BLaER1 treated with 17β-estradiol and CSF1 and Interleukin-3, amounts not matched to agents 10 nM and 100 nM (cell line): ENCODE measurements around the gene SP7.

Source experiments
- H3K27ac ChIP-seq, 11 experiments: shearing (Covaris generic); formaldehyde crosslinking; 2 replicates each; pipeline ENCODE4 v1.8.1; 2022
- H3K27me3 ChIP-seq, 11 experiments: shearing (Covaris generic); formaldehyde crosslinking; 2 replicates each; pipeline ENCODE4 v1.8.1; 2022
- H3K36me3 ChIP-seq, 11 experiments: shearing (Covaris generic); formaldehyde crosslinking; 2 replicates each; pipeline ENCODE4 v1.8.1; 2022
- H3K4me1 ChIP-seq, 10 experiments: shearing (Covaris generic); formaldehyde crosslinking; 2 replicates each; pipeline ENCODE4 v1.8.1; 2022
- H3K4me2 ChIP-seq, 11 experiments: shearing (Covaris generic); formaldehyde crosslinking; 2 replicates each; pipeline ENCODE4 v1.8.1; 2022
- H3K4me3 ChIP-seq, 10 experiments: shearing (Covaris generic); formaldehyde crosslinking; 2 replicates each; pipeline ENCODE4 v1.8.1; 2022
- H3K9ac ChIP-seq, 11 experiments: shearing (Covaris generic); formaldehyde crosslinking; 2 replicates each; pipeline ENCODE4 v1.8.1; 2022
- H3K9me3 ChIP-seq, 11 experiments: shearing (Covaris generic); formaldehyde crosslinking; replicated peaks in 1 of 11; 2 replicates each; pipeline ENCODE4 v1.8.1; 2022
- H4K20me1 ChIP-seq, 11 experiments: shearing (Covaris generic); formaldehyde crosslinking; 2 replicates each; pipeline ENCODE4 v1.8.1; 2022
- Cebpa-rat ChIP-seq, 11 experiments: shearing (Covaris generic); IDR thresholded peaks; 2 replicates each; pipeline ENCODE4 v1.8.1; 2022

SP7 gene

DNA sequence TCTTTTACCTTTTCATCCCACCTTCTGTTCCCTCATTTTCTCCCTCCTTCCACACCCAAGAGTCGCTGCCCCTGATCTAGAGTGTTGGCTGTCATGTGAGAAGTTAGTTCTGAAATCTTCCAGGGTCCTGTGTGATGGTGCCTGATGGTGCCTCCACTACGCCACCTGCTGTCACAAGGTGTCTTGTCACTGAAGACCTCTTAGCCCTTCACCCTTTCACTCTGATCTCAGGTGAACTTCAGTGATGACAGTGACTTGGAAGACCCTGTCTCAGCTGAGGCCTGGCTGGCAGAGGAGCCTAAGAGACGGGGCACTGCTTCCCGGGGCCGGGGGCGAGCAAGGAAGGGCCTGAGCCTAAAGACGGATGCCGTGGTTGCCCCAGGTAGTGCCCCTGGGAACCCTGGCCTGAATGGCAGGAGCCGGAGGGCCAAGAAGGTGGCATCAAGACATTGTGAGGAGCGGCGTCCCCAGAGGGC is 48.4 kb downstream of the SP7 start:
- Histone ChIP-seq H3K4me1 (peaks cover 0 to 21% (median 4%) of the 10 kb centered on the region in 10 experiments; a peak in 9 of 20 replicates), H3K9ac (peak overlapping the region in 4 of 11 experiments; percentile 13 to 57 (median 38); a peak in 4 of 22 replicates), H3K4me2 (peak overlapping the region in 2 of 11 experiments; percentile 45 to 56; a peak in 5 of 22 replicates), H3K4me3 (no peak overlapping the region), H3K36me3 (peaks cover 45 to 100% (median 94%) of the 10 kb centered on the region in 11 experiments), H3K27ac (peak overlapping the region in 3 of 11 experiments; percentile 4 to 39 (median 11); a peak in 5 of 22 replicates), H4K20me1 (peaks cover 0 to 9% (median 0%) of the 10 kb centered on the region in 11 experiments; a peak in 2 of 22 replicates), H3K27me3 (no peaks in the 10 kb centered on the region), H3K9me3 (no peaks in the 10 kb centered on the region)
- TF ChIP-seq Cebpa-rat (IDR thresholded peaks at IDR 0.05): no peak

DNA sequence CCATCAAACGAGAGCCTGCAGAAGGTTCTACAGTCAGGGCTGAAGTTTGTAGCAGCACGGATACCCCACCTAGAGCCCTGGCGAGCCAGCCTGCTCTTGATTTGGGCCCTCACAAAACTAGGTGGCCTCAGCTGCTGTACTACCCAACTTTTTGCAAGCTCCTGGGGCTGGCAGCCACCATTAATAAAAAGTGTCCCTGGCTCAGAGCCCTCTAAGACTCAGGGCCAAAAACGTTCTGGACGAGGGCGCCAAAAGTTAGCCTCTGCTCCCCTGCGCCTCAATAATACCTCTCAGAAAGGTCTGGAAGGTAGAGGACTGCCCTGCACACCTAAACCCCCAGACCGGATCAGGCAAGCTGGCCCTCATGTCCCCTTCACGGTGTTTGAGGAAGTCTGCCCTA is 49.7 kb downstream of the SP7 start:
- H3K36me3 ChIP-seq: peaks cover 47 to 100% (median 94%) of the 10 kb centered on the region in 11 experiments

DNA sequence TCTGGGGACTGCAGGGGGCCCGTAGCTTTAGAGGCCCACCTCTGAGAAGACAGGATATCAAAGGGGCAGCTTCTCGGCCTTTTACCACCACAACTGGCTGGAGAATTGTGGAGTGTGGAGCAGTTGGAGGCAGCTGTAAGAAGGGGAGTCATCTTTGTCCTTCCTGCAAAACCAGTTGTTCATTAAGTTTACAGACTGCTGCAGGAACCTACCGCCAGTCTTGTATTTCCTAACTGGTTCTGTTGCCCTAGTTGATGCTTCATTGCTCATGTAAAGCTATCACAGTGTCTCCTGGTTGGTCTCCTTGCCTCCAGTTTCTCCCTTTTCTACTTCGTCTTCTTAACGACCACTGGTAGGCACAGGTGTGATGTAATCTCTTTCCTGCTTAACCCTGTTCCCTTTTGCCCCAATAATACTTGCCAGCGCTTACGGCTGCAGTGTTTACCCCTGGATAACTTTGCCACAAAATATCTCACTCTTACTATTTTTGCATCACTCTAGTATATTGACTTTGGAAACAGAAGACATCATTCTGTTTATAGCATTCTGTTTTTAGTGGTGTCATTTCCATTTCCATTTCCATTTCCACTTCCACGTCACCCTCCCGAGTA is 56.2 kb downstream of the SP7 start:
- Histone ChIP-seq H3K27me3 (no peaks in the 10 kb centered on the region), H3K9ac (peak overlapping the region in 3 of 11 experiments; percentile 1 to 23 (median 17); a peak in 1 of 22 replicates), H3K36me3 (peaks cover 44 to 100% (median 98%) of the 10 kb centered on the region in 11 experiments)

More for the DNA sequence above, 49.7 kb downstream of the SP7 start:
- peak overlapping the region in 3 of 11 experiments; percentile 9 to 29 (median 23); a peak in 4 of 22 replicates for H3K9ac ChIP-seq
- H3K4me2 ChIP-seq: peak overlapping the region in 1 of 11 experiments; percentile 2; a peak in 1 of 22 replicates
- peak overlapping the region in 3 of 11 experiments; percentile 4 to 14 (median 7); a peak in 2 of 22 replicates for H3K27ac ChIP-seq
- H4K20me1 ChIP-seq: peaks cover 0 to 12% (median 0%) of the 10 kb centered on the region in 11 experiments; a peak in 2 of 22 replicates
- no peak for TF ChIP-seq Cebpa-rat (IDR thresholded peaks at IDR 0.05)
- no peaks in the 10 kb centered on the region for H3K9me3 ChIP-seq
- H3K4me3 ChIP-seq: no peak overlapping the region
- H3K4me1 ChIP-seq: peaks cover 0 to 21% (median 4%) of the 10 kb centered on the region in 10 experiments; a peak in 9 of 20 replicates
- H3K27me3 ChIP-seq: no peaks in the 10 kb centered on the region

GRCh38 chr12:53279283-53279869 is 56.8 kb downstream of the SP7 start:
- Histone ChIP-seq H3K4me1 (no peaks in the 10 kb centered on the region), H3K9ac (peak overlapping the region in 3 of 11 experiments; percentile 1 to 23 (median 17); a peak in 1 of 22 replicates), H3K27ac (no peak overlapping the region), H3K27me3 (no peaks in the 10 kb centered on the region), H3K9me3 (no peaks in the 10 kb centered on the region), H3K4me3 (no peak overlapping the region), H3K36me3 (peaks cover 41 to 100% (median 98%) of the 10 kb centered on the region in 11 experiments), H4K20me1 (peaks cover 0 to 43% (median 0%) of the 10 kb centered on the region in 11 experiments; a peak in 4 of 22 replicates), H3K4me2 (no peak overlapping the region)
- no peak for TF ChIP-seq Cebpa-rat (IDR thresholded peaks at IDR 0.05)

More for the DNA sequence above, 56.2 kb downstream of the SP7 start:
- Histone ChIP-seq H3K4me3 (no peak overlapping the region), H3K4me2 (no peak overlapping the region), H3K9me3 (no peaks in the 10 kb centered on the region), H4K20me1 (peaks cover 0 to 37% (median 0%) of the 10 kb centered on the region in 11 experiments; a peak in 2 of 22 replicates), H3K27ac (no peak overlapping the region), H3K4me1 (no peaks in the 10 kb centered on the region)
- no peak for TF ChIP-seq Cebpa-rat (IDR thresholded peaks at IDR 0.05)

GRCh38 chr12:53277981-53278380 is 58.2 kb downstream of the SP7 start:
- no peak for TF ChIP-seq Cebpa-rat (IDR thresholded peaks at IDR 0.05)
- H3K4me2 ChIP-seq: no peak overlapping the region
- no peaks in the 10 kb centered on the region for H3K4me1 ChIP-seq
- H4K20me1 ChIP-seq: peaks cover 0 to 50% (median 0%) of the 10 kb centered on the region in 11 experiments; a peak in 4 of 22 replicates
- no peak overlapping the region for H3K27ac ChIP-seq
- no peak overlapping the region for H3K4me3 ChIP-seq
- peaks cover 27 to 100% (median 96%) of the 10 kb centered on the region in 11 experiments for H3K36me3 ChIP-seq
- peak overlapping the region in 2 of 11 experiments; percentile 2 to 19; a peak in 1 of 22 replicates for H3K9ac ChIP-seq
- H3K9me3 ChIP-seq: no peaks in the 10 kb centered on the region
- no peaks in the 10 kb centered on the region for H3K27me3 ChIP-seq
